HCT116 (cell line): ENCODE measurements around the gene INPP5J. TPM values are rescaled to one million over a fixed set of nuclear protein-coding genes. Genes with fewer than 3 reads are reported as not detected.

Experiments used
- ATAC-seq: fragments of 200-7000 bp; cut with Tn5 transposase; 2 replicates; pipeline ENCODE4 v1.9.1; 2020; ENCODE audit warnings: mild to moderate bottlenecking, moderate library complexity
- BruUV-seq: library from RNA; stranded (reverse); fragments of 400-500 nt; replicated peaks from 2 replicates; lab custom pipeline; 2021; lab: Mats Ljungman, UMichigan
- CTCF ChIA-PET: fragments of 300-600 bp; sonication (Branson Sonifier 250); formaldehyde crosslinking; loops from one replicate; lab custom pipeline; 2021; ENCODE audit warnings: antibody characterized with exemption; lab: Charles Lee
- POLR2A ChIA-PET: fragments of 300-600, 350-600 bp; sonication (Branson Sonifier 250); formaldehyde crosslinking; loops from one replicate; lab custom pipeline; 2021; ENCODE audit warnings: antibody characterized with exemption; lab: Charles Lee
- RAD21 ChIA-PET, 2 experiments: fragments of 300-600 bp; sonication (Branson Sonifier 250); formaldehyde crosslinking; loops; one replicate each; lab custom pipeline; 2023; ENCODE audit warnings: low total read pairs in 2 of 2; ENCODE audit not compliant: uncharacterized antibody in 2 of 2, unreplicated experiment in 2 of 2, low non-redundant PET in 1 of 2; lab: Charles Lee
- DNase-seq: peaks from one replicate; pipeline ENCODE4 v3.0.0-alpha.2; 2010; ENCODE audit warnings: low read depth, low spot score
- H2AFZ ChIP-seq: fragments of 200-600 bp; shearing (Covaris generic), sonication (generic); 2 replicates; pipeline ENCODE4 v1.6.1; 2017; ENCODE audit warnings: low read depth, mixed run types, mixed read lengths, antibody characterized with exemption, low read length; ENCODE audit not compliant: poor library complexity, severe bottlenecking
- H3K27ac ChIP-seq: 2 replicates; pipeline ENCODE4 v1.5.1; 2012; ENCODE audit warnings: low read depth, low read length
- H3K27me3 ChIP-seq: fragments of 200-600 bp; sonication (generic); 2 replicates; pipeline ENCODE4 v1.6.1; 2016; ENCODE audit warnings: mixed run types, low read length, mixed read lengths; ENCODE audit not compliant: insufficient read depth
- H3K36me3 ChIP-seq, 2 experiments: fragments of 200-500 bp in 1 of 2; fragments of 200-600 bp in 1 of 2; sonication (Bioruptor generic) in 1 of 2; sonication (generic) in 1 of 2; 2 replicates each; pipeline versions ENCODE4 v1.5.1 to v1.6.1; 2014 to 2016; ENCODE audit warnings: low read length in 2 of 2, inconsistent platforms in 1 of 2, mixed read lengths in 1 of 2, mixed run types in 1 of 2; ENCODE audit not compliant: insufficient read depth in 2 of 2, control insufficient read depth in 1 of 2
- H3K4me1 ChIP-seq, 2 experiments: fragments of 200-600 bp in 1 of 2; sonication (generic) in 1 of 2; 2 replicates each; pipeline versions ENCODE4 v1.5.1 to v1.6.1; 2012 to 2017; ENCODE audit warnings: low read length in 2 of 2, inconsistent platforms in 1 of 2, mild to moderate bottlenecking in 1 of 2, mixed read lengths in 1 of 2, mixed run types in 1 of 2, moderate library complexity in 1 of 2; ENCODE audit not compliant: insufficient read depth in 2 of 2, control insufficient read depth in 1 of 2
- H3K4me2 ChIP-seq: fragments of 200-600 bp; sonication (generic); 2 replicates; pipeline ENCODE4 v1.6.1; 2017; ENCODE audit warnings: mixed run types, low read length, mixed read lengths
- H3K4me3 ChIP-seq, 2 experiments: fragments of 200-600 bp in 1 of 2; sonication (generic) in 1 of 2; replicated peaks in 1 of 2; 2 replicates each; pipeline ENCODE4 v1.5.1; 2011 to 2016; ENCODE audit warnings: low read length in 2 of 2, control low read depth in 1 of 2, low read depth in 1 of 2, mild to moderate bottlenecking in 1 of 2, mixed read lengths in 1 of 2, mixed run types in 1 of 2
- H3K79me2 ChIP-seq: fragments of 200-600 bp; sonication (generic); 2 replicates; pipeline ENCODE4 v1.6.1; 2017; ENCODE audit warnings: mild to moderate bottlenecking, mixed run types, low read length, moderate library complexity, mixed read lengths; ENCODE audit not compliant: insufficient read depth
- H3K9ac ChIP-seq: fragments of 200-600 bp; sonication (generic); 2 replicates; pipeline ENCODE4 v1.6.1; 2016; ENCODE audit warnings: low read length, mixed read lengths
- H3K9me2 ChIP-seq: fragments of 200-600 bp; sonication (generic), shearing (Covaris generic); 2 replicates; pipeline ENCODE4 v1.6.1; 2017; ENCODE audit warnings: mixed run types, mild to moderate bottlenecking, moderate library complexity; ENCODE audit not compliant: insufficient read depth
- H3K9me3 ChIP-seq, 2 experiments: fragments of 200-500 bp in 1 of 2; fragments of 200-600 bp in 1 of 2; sonication (Bioruptor generic) in 1 of 2; sonication (generic) in 1 of 2; 2 replicates each; pipeline ENCODE4 v1.6.1; 2014 to 2017; ENCODE audit warnings: low read length in 2 of 2, mixed read lengths in 2 of 2, inconsistent platforms in 1 of 2, low read depth in 1 of 2, mild to moderate bottlenecking in 1 of 2, mixed run types in 1 of 2, moderate library complexity in 1 of 2; ENCODE audit not compliant: control insufficient read depth in 1 of 2, insufficient read depth in 1 of 2
- H4K20me1 ChIP-seq: fragments of 200-600 bp; sonication (generic), shearing (Covaris generic); 2 replicates; pipeline ENCODE4 v1.6.1; 2017; ENCODE audit warnings: mixed run types, mild to moderate bottlenecking, moderate library complexity; ENCODE audit not compliant: insufficient read depth
- ATF3 ChIP-seq: IDR thresholded peaks from 2 replicates; pipeline ENCODE4 v1.6.1; 2012
- CBX3 ChIP-seq: IDR thresholded peaks from 2 replicates; pipeline ENCODE4 v1.6.1; 2012; ENCODE audit warnings: low read depth
- CEBPB ChIP-seq: IDR thresholded peaks from 2 replicates; pipeline ENCODE4 v1.6.1; 2012; ENCODE audit warnings: low read depth
- EZH2 ChIP-seq: fragments of 200-600 bp; sonication (generic); IDR thresholded peaks from 2 replicates; pipeline ENCODE4 v1.6.1; 2017; ENCODE audit warnings: antibody characterized with exemption, mixed run types
- EZH2phosphoT487 ChIP-seq: fragments of 200-600 bp; IDR thresholded peaks from 2 replicates; pipeline ENCODE4 v1.6.1; 2018; ENCODE audit warnings: antibody characterized with exemption, borderline replicate concordance
- FOSL1 ChIP-seq: IDR thresholded peaks from 2 replicates; pipeline ENCODE4 v1.6.1; 2012; ENCODE audit warnings: low read depth
- JUND ChIP-seq: IDR thresholded peaks from 2 replicates; pipeline ENCODE4 v1.6.1; 2012
- POLR2A ChIP-seq: IDR thresholded peaks from 2 replicates; pipeline ENCODE4 v1.7.0; 2011; ENCODE audit warnings: borderline replicate concordance; ENCODE audit not compliant: insufficient read depth, insufficient read length; ENCODE audit errors: extremely low read depth
- POLR2AphosphoS5 ChIP-seq: IDR thresholded peaks from 2 replicates; pipeline ENCODE4 v1.6.1; 2011; ENCODE audit warnings: mild to moderate bottlenecking, low read depth, low read length, moderate library complexity
- REST ChIP-seq: IDR thresholded peaks from 2 replicates; pipeline ENCODE4 v1.6.1; 2012; ENCODE audit warnings: low read depth
- SIN3A ChIP-seq: IDR thresholded peaks from 2 replicates; pipeline ENCODE4 v1.6.1; 2012; ENCODE audit warnings: low read depth
- SP1 ChIP-seq: IDR thresholded peaks from 2 replicates; pipeline ENCODE4 v1.6.1; 2012; ENCODE audit warnings: low read depth
- TCF7L2 ChIP-seq: IDR thresholded peaks from 2 replicates; pipeline ENCODE4 v1.7.0; 2011; ENCODE audit warnings: borderline replicate concordance, inconsistent platforms; ENCODE audit not compliant: insufficient read depth, insufficient read length; ENCODE audit errors: extremely low read depth
- ZBTB33 ChIP-seq: IDR thresholded peaks from 2 replicates; pipeline ENCODE4 v1.6.1; 2011; ENCODE audit warnings: mild to moderate bottlenecking, low read length, moderate library complexity; ENCODE audit not compliant: insufficient replicate concordance; ENCODE audit errors: extremely low read depth
- ZFX ChIP-seq: fragments of 450-650 bp; IDR thresholded peaks from 2 replicates; pipeline ENCODE4 v1.6.1; 2017
- ZNF274 ChIP-seq: fragments of 200-500 bp; sonication (Bioruptor generic); IDR thresholded peaks from 2 replicates; pipeline ENCODE4 v1.6.1; 2014; ENCODE audit warnings: mild to moderate bottlenecking, low read depth, low read length, inconsistent platforms
- intact Hi-C: fragments of 100-400 bp; cut with micrococcal nuclease; formaldehyde crosslinking; loops from 2 replicates; pipeline ENCODE4 v1.10.0; 2022
- total RNA-seq: library from RNA; stranded (reverse); gene quantifications from one replicate; pipeline ENCODE4 v1.2.1, GENCODE V29; 2021; ENCODE audit not compliant: unreplicated experiment

The INPP5J gene
- total RNA-seq, 1 experiment from 2014 or later = 8.9 TPM

DNA sequence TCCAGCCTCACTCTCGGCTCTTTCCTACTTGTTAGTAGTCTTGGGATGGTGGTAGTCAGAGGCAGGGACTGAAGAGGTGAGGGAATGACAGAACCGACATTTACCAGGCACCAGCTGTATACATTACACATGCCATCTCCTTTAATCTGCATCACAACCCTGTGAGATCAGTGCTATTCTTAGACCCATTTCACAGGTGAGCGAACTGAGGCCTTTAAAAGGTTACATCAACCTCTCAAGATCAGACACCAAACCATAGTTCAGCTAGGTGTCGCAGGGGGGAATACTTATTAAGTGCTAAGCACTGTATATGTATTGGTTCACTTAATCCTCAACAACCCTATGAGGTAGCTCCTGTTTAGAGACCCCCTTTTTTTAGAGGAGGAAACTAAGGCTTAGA, 11.9 kb downstream of the INPP5J start:
- Histone ChIP-seq H3K27me3 (no peaks in the 10 kb centered on the region), H3K4me2 (no peak overlapping the region), H3K27ac (no peak overlapping the region), H2AFZ (no peak overlapping the region), H3K36me3 (no peaks in the 10 kb centered on the region), H3K79me2 (no peaks in the 10 kb centered on the region), H4K20me1 (no peaks in the 10 kb centered on the region), H3K9ac (no peak overlapping the region), H3K4me3 (no peak overlapping the region), H3K4me1 (peaks cover 0 to 4% of the 10 kb centered on the region in 2 experiments; a peak in 2 of 4 replicates), H3K9me3 (no peaks in the 10 kb centered on the region), H3K9me2 (no peaks in the 10 kb centered on the region)
- POLR2A ChIA-PET = no interaction called here
- ATAC-seq = no peak
- DNase-seq = no peak
- RAD21 ChIA-PET = no interaction called here
- TF ChIP-seq EZH2 = no peak
- no peak for TF ChIP-seq ATF3
- TF ChIP-seq ZFX = no peak
- no peak for TF ChIP-seq POLR2A
- TF ChIP-seq REST = no peak
- intact Hi-C loops = no loop called here
- BruUV-seq = no TSS peak
- CTCF ChIA-PET = interaction anchor here (1.1 kb wide), 1 partner anchor 27 kb away, joined by 3 read pairs; the partner anchor contains the start of gene SELENOM

GRCh38 chr22:31135706-31136105, 12.9 kb downstream of the INPP5J start:
- no peak for DNase-seq
- Histone ChIP-seq H4K20me1 (no peaks in the 10 kb centered on the region), H2AFZ (no peak overlapping the region), H3K27ac (no peak overlapping the region), H3K9me3 (no peaks in the 10 kb centered on the region), H3K9ac (no peak overlapping the region), H3K9me2 (no peaks in the 10 kb centered on the region), H3K79me2 (no peaks in the 10 kb centered on the region), H3K4me2 (no peak overlapping the region), H3K4me3 (no peak overlapping the region), H3K36me3 (no peaks in the 10 kb centered on the region), H3K4me1 (peaks cover 0 to 4% of the 10 kb centered on the region in 2 experiments; a peak in 2 of 4 replicates), H3K27me3 (no peaks in the 10 kb centered on the region)
- ChIA-PET CTCF (no interaction called here), POLR2A (no interaction called here), RAD21 (no interaction called here)
- ATAC-seq = no peak
- BruUV-seq = no TSS peak
- intact Hi-C loops = no loop called here
- TF ChIP-seq ZBTB33 (no peak), POLR2A (no peak), ZFX (no peak), EZH2 (no peak), ZNF274 (no peak), EZH2phosphoT487 (no peak), POLR2AphosphoS5 (no peak), SIN3A (no peak), JUND (no peak), FOSL1 (no peak), CBX3 (no peak), ATF3 (no peak), CEBPB (no peak), TCF7L2 (no peak), SP1 (no peak)
